MM.1S (cell line): ENCODE data around the gene HAGHL.

Source experiments
- DNase-seq: peaks from one replicate; pipeline ENCODE4 v3.0.0-alpha.2; 2015
- H2AFZ ChIP-seq: fragments of 300-600 bp; sonication (generic); 2 replicates; pipeline ENCODE4 v1.6.0; 2016; ENCODE audit warnings: antibody characterized with exemption, low read length
- H3F3A ChIP-seq: fragments of 300-600 bp; sonication (generic); 2 replicates; pipeline ENCODE4 v1.6.1; 2016; ENCODE audit warnings: mild to moderate bottlenecking, antibody characterized with exemption, low read length, moderate library complexity, mixed read lengths; ENCODE audit not compliant: insufficient read depth
- H3K27ac ChIP-seq: fragments of 300-600 bp; sonication (generic); 2 replicates; pipeline ENCODE4 v1.5.1; 2016; ENCODE audit warnings: mild to moderate bottlenecking, low read length
- H3K27me3 ChIP-seq: fragments of 300-600 bp; sonication (generic); replicated peaks from 2 replicates; pipeline ENCODE4 v1.6.0; 2016; ENCODE audit warnings: low read length; ENCODE audit not compliant: insufficient read depth
- H3K36me3 ChIP-seq: fragments of 300-600 bp; sonication (generic); replicated peaks from 2 replicates; pipeline ENCODE4 v1.6.1; 2016; ENCODE audit warnings: mild to moderate bottlenecking, low read length, mixed read lengths; ENCODE audit not compliant: insufficient read depth
- H3K4me1 ChIP-seq: fragments of 300-600 bp; sonication (generic); 2 replicates; pipeline ENCODE4 v1.6.1; 2016; ENCODE audit warnings: low read length, mixed read lengths
- H3K4me2 ChIP-seq: fragments of 300-600 bp; sonication (generic); 2 replicates; pipeline ENCODE4 v1.6.0; 2016; ENCODE audit warnings: low read depth, low read length
- H3K4me3 ChIP-seq: fragments of 300-600 bp; sonication (generic); 2 replicates; pipeline ENCODE4 v1.5.1; 2016; ENCODE audit warnings: low read length, mixed read lengths
- H3K79me2 ChIP-seq: fragments of 300-600 bp; sonication (generic); 2 replicates; pipeline ENCODE4 v1.6.1; 2016; ENCODE audit warnings: mixed run types, low read length, mixed read lengths
- H3K9ac ChIP-seq: fragments of 300-600 bp; sonication (generic); 2 replicates; pipeline ENCODE4 v1.6.1; 2016; ENCODE audit warnings: low read length, mixed read lengths
- H3K9me2 ChIP-seq: fragments of 300-600 bp; sonication (generic); replicated peaks from 2 replicates; pipeline ENCODE4 v1.6.1; 2016; ENCODE audit warnings: mild to moderate bottlenecking, low read length, mixed read lengths; ENCODE audit not compliant: insufficient read depth
- H3K9me3 ChIP-seq: fragments of 300-600 bp; sonication (generic); replicated peaks from 2 replicates; pipeline ENCODE4 v1.6.1; 2016; ENCODE audit warnings: mild to moderate bottlenecking, low read length, mixed read lengths; ENCODE audit not compliant: insufficient read depth
- H4K20me1 ChIP-seq: fragments of 300-600 bp; sonication (generic); 2 replicates; pipeline ENCODE4 v1.6.1; 2016; ENCODE audit warnings: mild to moderate bottlenecking, low read length, moderate library complexity, mixed read lengths; ENCODE audit not compliant: insufficient read depth
- EZH2 ChIP-seq: fragments of 300-600 bp; sonication (generic); optimal IDR thresholded peaks from 2 replicates; pipeline ENCODE3; 2017; ENCODE audit warnings: low read depth, mild to moderate bottlenecking, antibody characterized with exemption, low read length, mixed read lengths
- EZH2phosphoT487 ChIP-seq: fragments of 300-600 bp; sonication (generic); IDR thresholded peaks from 2 replicates; pipeline ENCODE4 v1.6.1; 2018; ENCODE audit warnings: antibody characterized with exemption, low read length
- TF ChIP-seq, protein P1 (sequence below): fragments of 300-600 bp; sonication (generic); IDR thresholded peaks from 2 replicates; pipeline ENCODE4 v1.5.1; 2016; ENCODE audit warnings: antibody characterized with exemption, low read length, mixed read lengths

Gene HAGHL

GRCh38 chr16:767743-768235, 40.9 kb downstream of the HAGHL start:
- Histone ChIP-seq H2AFZ (no peak overlapping the region), H3K36me3 (no peaks in the 10 kb centered on the region), H3K79me2 (no peaks in the 10 kb centered on the region), H3K4me1 (no peaks in the 10 kb centered on the region), H3K4me3 (no peak overlapping the region), H3F3A (no peaks in the 10 kb centered on the region), H3K9me2 (no peaks in the 10 kb centered on the region), H3K4me2 (no peak overlapping the region), H3K27me3 (peaks cover 29% of the 10 kb centered on the region), H3K9ac (no peak overlapping the region), H3K27ac (no peak overlapping the region), H4K20me1 (no peaks in the 10 kb centered on the region), H3K9me3 (no peaks in the 10 kb centered on the region)
- no peak for DNase-seq
- TF ChIP-seq EZH2 (no peak), EZH2phosphoT487 (no peak)

DNA sequence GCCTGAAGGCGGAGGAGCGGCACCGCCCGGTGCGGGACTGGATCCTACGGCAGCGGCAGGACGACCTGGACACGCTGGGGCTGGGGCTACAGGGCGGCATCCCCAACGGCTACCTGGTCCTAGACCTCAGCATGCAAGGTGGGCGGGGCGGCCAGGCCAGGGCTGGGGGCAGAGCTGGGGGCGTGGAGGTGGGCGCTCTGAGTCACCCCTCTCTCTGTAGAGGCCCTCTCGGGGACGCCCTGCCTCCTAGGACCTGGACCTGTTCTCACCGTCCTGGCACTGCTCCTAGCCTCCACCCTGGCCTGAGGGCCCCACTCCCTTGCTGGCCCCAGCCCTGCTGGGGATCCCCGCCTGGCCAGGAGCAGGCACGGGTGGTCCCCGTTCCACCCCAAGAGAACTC, 41.5 kb downstream of the HAGHL start:
- Histone ChIP-seq H3K36me3 (no peaks in the 10 kb centered on the region), H3K9ac (no peak overlapping the region), H3K27me3 (peaks cover 30% of the 10 kb centered on the region), H3K4me3 (no peak overlapping the region), H3F3A (no peaks in the 10 kb centered on the region), H3K9me3 (no peaks in the 10 kb centered on the region), H3K4me2 (no peak overlapping the region), H4K20me1 (no peaks in the 10 kb centered on the region), H3K4me1 (no peaks in the 10 kb centered on the region), H3K79me2 (no peaks in the 10 kb centered on the region), H3K9me2 (no peaks in the 10 kb centered on the region), H2AFZ (no peak overlapping the region), H3K27ac (no peak overlapping the region)
- TF ChIP-seq EZH2 (no peak), EZH2phosphoT487 (no peak)
- TF ChIP-seq, protein P1, sequence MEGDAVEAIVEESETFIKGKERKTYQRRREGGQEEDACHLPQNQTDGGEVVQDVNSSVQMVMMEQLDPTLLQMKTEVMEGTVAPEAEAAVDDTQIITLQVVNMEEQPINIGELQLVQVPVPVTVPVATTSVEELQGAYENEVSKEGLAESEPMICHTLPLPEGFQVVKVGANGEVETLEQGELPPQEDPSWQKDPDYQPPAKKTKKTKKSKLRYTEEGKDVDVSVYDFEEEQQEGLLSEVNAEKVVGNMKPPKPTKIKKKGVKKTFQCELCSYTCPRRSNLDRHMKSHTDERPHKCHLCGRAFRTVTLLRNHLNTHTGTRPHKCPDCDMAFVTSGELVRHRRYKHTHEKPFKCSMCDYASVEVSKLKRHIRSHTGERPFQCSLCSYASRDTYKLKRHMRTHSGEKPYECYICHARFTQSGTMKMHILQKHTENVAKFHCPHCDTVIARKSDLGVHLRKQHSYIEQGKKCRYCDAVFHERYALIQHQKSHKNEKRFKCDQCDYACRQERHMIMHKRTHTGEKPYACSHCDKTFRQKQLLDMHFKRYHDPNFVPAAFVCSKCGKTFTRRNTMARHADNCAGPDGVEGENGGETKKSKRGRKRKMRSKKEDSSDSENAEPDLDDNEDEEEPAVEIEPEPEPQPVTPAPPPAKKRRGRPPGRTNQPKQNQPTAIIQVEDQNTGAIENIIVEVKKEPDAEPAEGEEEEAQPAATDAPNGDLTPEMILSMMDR, result no peak
- DNase-seq, result no peak

DNA sequence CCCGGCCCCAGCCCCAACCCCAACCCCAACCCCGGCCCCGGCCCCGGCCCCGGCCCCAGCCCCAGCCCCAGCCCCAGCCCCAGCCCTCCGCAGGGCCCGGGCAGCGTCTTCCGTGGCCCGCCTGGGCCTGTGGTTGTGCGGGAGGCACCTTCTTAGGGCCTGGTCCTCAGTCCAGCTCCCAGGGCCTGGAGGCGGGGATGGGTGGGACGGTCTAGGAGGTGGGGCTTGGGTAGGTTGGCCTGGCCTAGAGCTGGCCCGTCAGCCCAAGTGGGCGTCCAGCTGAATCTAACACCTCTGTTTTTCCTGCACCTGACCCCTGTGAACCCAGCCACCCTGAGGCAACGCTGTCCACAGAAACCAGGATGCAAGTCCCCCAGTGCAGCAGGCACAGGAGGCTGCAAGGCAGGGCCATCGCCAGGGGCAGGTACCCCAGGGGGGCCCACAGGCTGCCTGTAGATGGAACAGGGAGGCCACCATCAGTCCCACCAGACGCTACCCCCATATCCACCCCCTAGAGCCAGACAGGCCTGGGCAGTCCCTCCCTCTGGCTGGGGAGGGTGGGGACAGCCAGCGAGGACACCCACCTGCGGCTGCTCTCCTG, 42.4 kb downstream of the HAGHL start:
- no peaks in the 10 kb centered on the region for H3K9me3 ChIP-seq
- no peak overlapping the region for H3K4me3 ChIP-seq
- no peaks in the 10 kb centered on the region for H3K36me3 ChIP-seq
- DNase-seq, result no peak
- no peaks in the 10 kb centered on the region for H3K9me2 ChIP-seq
- no peaks in the 10 kb centered on the region for H3K79me2 ChIP-seq
- no peak overlapping the region for H3K9ac ChIP-seq
- H2AFZ ChIP-seq, result no peak overlapping the region
- H3K27ac ChIP-seq, result no peak overlapping the region
- no peaks in the 10 kb centered on the region for H3K4me1 ChIP-seq
- no peak overlapping the region for H3K4me2 ChIP-seq
- H3F3A ChIP-seq, result no peaks in the 10 kb centered on the region
- TF ChIP-seq, protein P1, result no peak
- no peak for TF ChIP-seq EZH2phosphoT487
- TF ChIP-seq EZH2, result no peak
- H3K27me3 ChIP-seq, result peaks cover 38% of the 10 kb centered on the region
- no peaks in the 10 kb centered on the region for H4K20me1 ChIP-seq

GRCh38 chr16:769934-770333, 43.0 kb downstream of the HAGHL start:
- Histone ChIP-seq H3K79me2 (no peaks in the 10 kb centered on the region), H2AFZ (no peak overlapping the region), H3K4me2 (no peak overlapping the region), H3K4me3 (no peak overlapping the region), H3K27ac (no peak overlapping the region), H3F3A (no peaks in the 10 kb centered on the region), H4K20me1 (no peaks in the 10 kb centered on the region), H3K9ac (no peak overlapping the region), H3K36me3 (no peaks in the 10 kb centered on the region), H3K4me1 (no peaks in the 10 kb centered on the region), H3K9me3 (no peaks in the 10 kb centered on the region), H3K27me3 (peaks cover 45% of the 10 kb centered on the region), H3K9me2 (no peaks in the 10 kb centered on the region)
- TF ChIP-seq EZH2, result no peak
- TF ChIP-seq EZH2phosphoT487, result no peak
- TF ChIP-seq, protein P1, result no peak
- no peak for DNase-seq
